Astrocyte of the spinal cord (primary cell): ENCODE measurements around the gene ASIC3.

ENCODE experiments used
- DNase-seq: peaks from one replicate; pipeline ENCODE4 v3.0.0; 2011; ENCODE audit warnings: low read depth, low spot score
- H3K4me3 ChIP-seq: 2 replicates; pipeline ENCODE4 v1.5.1; 2011; ENCODE audit warnings: low read depth, mild to moderate bottlenecking, low read length, moderate library complexity
- CTCF ChIP-seq: IDR thresholded peaks from 2 replicates; pipeline ENCODE4 v1.5.1; 2012; ENCODE audit warnings: low read depth, mild to moderate bottlenecking, low read length, inconsistent platforms
- in situ Hi-C: cut with HindIII; loops from 2 replicates; pipeline ENCODE4 v1.10.0; 2017; ENCODE audit warnings: low sequenced_read_pairs

ASIC3 gene

GRCh38 chr7:151032936-151033863 is 15.1 kb upstream of the ASIC3 start:
- in situ Hi-C loops = no loop called here
- DNase-seq = no peak
- no peak overlapping the region for H3K4me3 ChIP-seq
- TF ChIP-seq CTCF = no peak

- no peak overlapping the region for H3K4me3 ChIP-seq
- in situ Hi-C loops = no loop called here
Observed at GRCh38 chr7:151033864-151034249, 14.5 kb upstream of the ASIC3 start.

GRCh38 chr7:151034312-151035025 is 13.9 kb upstream of the ASIC3 start:
- in situ Hi-C loops = no loop called here
- TF ChIP-seq CTCF = no peak
- no peak for DNase-seq
- H3K4me3 ChIP-seq = no peak overlapping the region

More at GRCh38 chr7:151033864-151034249, 14.5 kb upstream of the ASIC3 start:
- no peak for DNase-seq
- TF ChIP-seq CTCF = no peak

GRCh38 chr7:151035026-151035717 is 13.2 kb upstream of the ASIC3 start:
- in situ Hi-C loops = no loop called here
- H3K4me3 ChIP-seq = no peak overlapping the region
- DNase-seq = no peak
- TF ChIP-seq CTCF = no peak

GRCh38 chr7:151035902-151036301 is 12.4 kb upstream of the ASIC3 start:
- in situ Hi-C loops = no loop called here
- TF ChIP-seq CTCF = no peak
- H3K4me3 ChIP-seq = no peak overlapping the region
- no peak for DNase-seq
